HUES48 (cell line): ENCODE data around the gene SCRG1.
A peak's percentile ranks its signal among the peaks of the same experiment; 100 is the strongest.

ENCODE experiments used
- H3K27ac ChIP-seq: one replicate; pipeline ENCODE4 v1.7.0; 2013; ENCODE audit warnings: low read depth, low read length, inconsistent platforms
- H3K27me3 ChIP-seq: 2 replicates; pipeline ENCODE4 v1.6.1; 2013; ENCODE audit warnings: mild to moderate bottlenecking, low read length; ENCODE audit not compliant: control insufficient read depth, insufficient read depth
- H3K36me3 ChIP-seq: 2 replicates; pipeline ENCODE4 v1.6.1; 2013; ENCODE audit warnings: low read length; ENCODE audit not compliant: control insufficient read depth, insufficient read depth
- H3K4me1 ChIP-seq: 2 replicates; pipeline ENCODE4 v1.6.1; 2013; ENCODE audit warnings: mild to moderate bottlenecking, low read length; ENCODE audit not compliant: control insufficient read depth, insufficient read depth
- H3K4me3 ChIP-seq: 2 replicates; pipeline ENCODE4 v1.5.1; 2013; ENCODE audit warnings: mild to moderate bottlenecking, low read depth, low read length
- H3K9ac ChIP-seq: 2 replicates; pipeline ENCODE4 v1.6.1; 2013; ENCODE audit warnings: mild to moderate bottlenecking, low read depth, low read length, moderate library complexity
- H3K9me3 ChIP-seq: 2 replicates; pipeline ENCODE4 v1.6.1; 2013; ENCODE audit warnings: low read length; ENCODE audit not compliant: control insufficient read depth, insufficient read depth

Gene SCRG1

DNA sequence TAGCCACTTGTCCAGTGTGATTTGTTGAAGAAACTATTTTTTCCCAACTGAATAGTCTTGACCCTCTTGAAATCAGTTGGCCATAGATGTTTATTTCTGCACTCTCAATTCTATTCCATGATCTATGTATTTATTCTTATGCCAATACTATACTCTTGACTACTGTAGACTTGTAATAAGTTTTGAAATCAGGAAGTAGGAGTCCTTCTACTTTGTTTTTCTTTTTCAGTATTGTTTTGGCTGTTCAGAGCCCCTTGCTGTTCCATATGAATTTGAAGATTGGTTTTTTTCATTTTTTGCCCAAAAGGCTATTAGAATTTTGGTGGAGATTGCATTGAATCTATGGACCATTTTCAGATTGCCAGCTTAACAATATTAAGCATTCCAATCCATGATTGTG is 17.9 kb downstream of the SCRG1 start:
- no peaks in the 10 kb centered on the region for H3K9me3 ChIP-seq
- H3K4me3 ChIP-seq = no peak overlapping the region
- H3K9ac ChIP-seq = no peak overlapping the region
- H3K4me1 ChIP-seq = peaks cover 22% of the 10 kb centered on the region; the same call in 1 of the 2 replicates
- 0 out of 2 replicates have a peak, but pooled peaks cover 3% of the 10 kb centered on the region for H3K36me3 ChIP-seq
- H3K27me3 ChIP-seq = no peaks in the 10 kb centered on the region
- no peak overlapping the region for H3K27ac ChIP-seq

DNA sequence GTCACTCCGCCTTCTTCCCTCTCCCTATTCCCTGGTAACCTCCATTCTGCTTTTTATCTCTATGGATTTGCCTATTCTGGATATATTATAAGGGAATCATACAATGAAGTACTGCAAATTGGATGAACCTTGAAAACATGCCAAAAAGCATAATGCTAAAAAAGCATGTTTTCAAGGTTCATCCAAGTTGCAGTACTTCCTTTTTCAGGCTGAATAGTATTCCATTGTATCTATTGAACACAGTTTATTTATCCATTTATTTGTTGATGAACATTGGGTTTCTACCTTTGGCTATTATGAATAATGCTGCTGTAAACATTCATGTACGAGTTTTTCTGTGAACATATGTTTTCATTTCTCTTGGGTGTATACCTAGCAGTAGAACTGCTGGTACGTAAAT is 19.0 kb downstream of the SCRG1 start:
- peaks cover 3% of the 10 kb centered on the region; the same call in 1 of the 2 replicates for H3K36me3 ChIP-seq
- H3K4me1 ChIP-seq = peaks cover 22% of the 10 kb centered on the region; the same call in 1 of the 2 replicates
- no peak overlapping the region for H3K9ac ChIP-seq
- no peaks in the 10 kb centered on the region for H3K27me3 ChIP-seq
- H3K4me3 ChIP-seq = no peak overlapping the region
- H3K27ac ChIP-seq = no peak overlapping the region
- H3K9me3 ChIP-seq = no peaks in the 10 kb centered on the region

DNA sequence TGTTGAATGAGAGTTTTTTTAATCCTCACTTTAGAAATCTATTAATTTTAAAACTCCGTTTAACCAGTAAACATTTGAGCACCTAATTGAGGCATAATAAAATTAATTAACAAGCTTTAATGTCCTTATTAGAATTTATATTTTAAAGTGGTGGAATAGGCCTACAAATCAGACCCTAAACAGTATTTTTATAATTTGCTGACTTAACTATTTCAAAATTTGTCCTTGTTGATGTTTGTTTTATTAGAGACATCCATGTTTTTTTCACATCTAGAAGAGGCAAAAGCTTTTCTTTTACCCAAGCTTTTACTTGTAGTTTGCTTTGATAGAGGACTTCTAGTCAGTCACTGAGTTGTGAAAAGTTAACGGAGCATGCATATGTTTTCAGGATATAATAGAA is 24.3 kb downstream of the SCRG1 start:
- H3K4me3 ChIP-seq = no peak overlapping the region
- H3K9me3 ChIP-seq = no peaks in the 10 kb centered on the region
- H3K27ac ChIP-seq = no peak overlapping the region
- H3K36me3 ChIP-seq = peaks cover 3% of the 10 kb centered on the region; the same call in 1 of the 2 replicates
- H3K27me3 ChIP-seq = 0 out of 2 replicates have a peak, but pooled peaks cover 2% of the 10 kb centered on the region
- H3K9ac ChIP-seq = no peak overlapping the region
- H3K4me1 ChIP-seq = peaks cover 13% of the 10 kb centered on the region; the same call in 1 of the 2 replicates

DNA sequence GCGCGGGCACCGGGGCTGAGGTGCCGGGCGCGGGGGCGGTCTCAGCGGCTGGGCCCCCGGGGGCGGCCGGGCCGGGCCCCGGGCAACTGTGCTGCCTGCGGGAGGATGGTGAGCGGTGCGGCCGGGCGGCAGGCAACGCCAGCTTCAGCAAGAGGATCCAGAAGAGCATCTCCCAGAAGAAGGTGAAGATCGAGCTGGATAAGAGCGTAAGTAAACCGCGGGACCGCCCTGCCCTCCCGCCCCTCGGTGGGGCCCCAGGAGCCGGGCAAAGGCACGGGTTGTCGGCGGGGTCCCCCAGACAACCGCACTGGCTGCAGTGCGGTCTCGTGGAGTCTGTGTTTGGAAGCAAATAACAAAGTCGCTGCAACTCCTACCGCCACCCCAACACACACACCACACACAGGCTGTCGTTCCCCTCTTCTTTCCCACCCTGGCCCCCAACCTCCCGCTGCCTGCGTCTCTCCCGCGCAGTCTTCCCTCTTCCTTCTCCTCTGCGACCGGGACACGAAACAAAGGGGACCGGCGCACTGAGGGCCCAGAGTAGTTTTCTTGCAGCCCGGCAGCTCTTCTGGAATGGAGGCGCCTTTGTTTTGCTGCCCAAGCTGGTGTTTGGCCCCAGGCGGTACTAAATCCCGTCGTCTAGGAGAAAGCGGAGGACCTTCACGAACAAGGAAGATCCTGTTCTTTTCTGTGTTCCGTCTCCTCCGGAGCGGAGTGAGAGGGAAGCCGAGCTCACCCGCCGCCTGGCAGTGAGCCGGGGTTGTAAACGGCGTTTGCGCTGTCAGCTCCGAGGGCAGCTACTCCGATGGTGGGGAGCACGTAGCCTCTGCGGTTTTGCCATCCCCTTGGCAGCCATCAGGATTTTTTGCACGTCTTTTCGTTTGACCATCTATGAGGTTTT is 27.4 kb downstream of the SCRG1 start:
- Histone ChIP-seq H3K4me1 (peaks cover 7% of the 10 kb centered on the region), H3K27ac (peak overlapping the region; percentile 71), H3K9me3 (no peaks in the 10 kb centered on the region), H3K36me3 (no peaks in the 10 kb centered on the region; the same call in 1 of the 2 replicates), H3K27me3 (0 out of 2 replicates have a peak, but pooled peaks cover 2% of the 10 kb centered on the region), H3K4me3 (peak overlapping the region; percentile 94), H3K9ac (peak overlapping the region; percentile 38; the same call in 1 of the 2 replicates)

DNA sequence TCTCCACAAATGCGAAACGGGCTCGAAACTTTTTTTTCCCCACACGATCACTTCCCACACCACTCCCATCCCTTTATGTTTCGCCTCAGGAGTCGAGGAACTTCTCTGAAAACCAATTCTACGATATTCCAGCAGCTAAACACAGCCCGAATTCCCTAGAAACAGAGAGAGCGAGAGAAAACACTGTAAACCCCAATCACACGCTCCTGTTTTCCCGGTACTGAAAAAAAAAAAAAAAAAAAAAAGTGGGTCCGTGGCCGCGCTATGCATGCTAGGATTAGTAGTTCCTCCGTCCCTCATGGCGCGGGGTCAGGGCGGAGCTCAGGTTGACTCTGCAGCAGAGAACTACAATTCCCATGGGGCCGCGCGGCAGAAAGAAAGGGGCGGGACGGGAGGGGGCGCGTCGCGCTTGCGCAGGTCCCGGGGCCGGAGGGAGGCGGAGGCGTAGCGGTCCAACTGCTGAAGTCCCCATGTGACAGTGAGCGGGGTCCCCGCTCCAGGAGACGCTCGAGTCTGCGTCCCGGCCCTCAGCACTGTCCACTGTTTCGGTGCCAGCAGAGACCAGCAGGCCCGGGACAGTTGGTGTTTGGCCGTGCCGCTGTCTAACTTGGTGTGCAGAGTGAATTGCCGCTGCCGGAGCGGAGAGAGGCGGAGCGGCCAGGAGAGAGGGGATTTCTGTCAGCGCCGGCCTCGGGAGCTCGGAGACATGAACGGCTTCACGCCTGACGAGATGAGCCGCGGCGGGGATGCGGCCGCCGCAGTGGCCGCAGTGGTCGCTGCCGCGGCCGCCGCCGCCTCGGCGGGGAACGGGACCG is 28.2 kb downstream of the SCRG1 start, which contains the start of gene SAP30:
Gene SAP30, plus strand, starts transcription at position 478 of the 815 bp plus-strand sequence. Its CDS starts 229 bp downstream, at position 707.
- Histone ChIP-seq H3K36me3 (no peaks in the 10 kb centered on the region; the same call in 1 of the 2 replicates), H3K27me3 (0 out of 2 replicates have a peak, but pooled peaks cover 2% of the 10 kb centered on the region), H3K4me3 (peak within 1 kb of the TSS; percentile 94), H3K9ac (peak within 1 kb of the TSS; percentile 38), H3K27ac (peak within 1 kb of the TSS; percentile 71), H3K4me1 (peaks cover 7% of the 10 kb centered on the region), H3K9me3 (no peaks in the 10 kb centered on the region)

DNA sequence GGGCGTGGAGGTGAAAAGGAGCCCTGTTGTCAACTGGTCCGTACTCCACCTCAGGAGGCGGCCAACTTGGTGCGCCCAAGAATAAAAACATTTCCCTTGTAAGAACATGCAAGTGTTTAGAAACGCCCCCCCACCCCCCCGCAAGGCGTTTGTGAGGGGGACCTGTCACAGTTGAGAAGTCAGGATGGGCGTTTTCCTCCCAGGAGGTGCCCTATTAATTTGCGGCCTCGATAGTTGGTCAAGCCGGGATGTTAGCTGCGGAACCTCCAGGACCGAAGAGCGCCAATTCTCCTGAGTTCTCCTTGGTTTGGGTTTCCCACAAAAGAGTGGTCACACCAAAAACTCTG is 28.8 kb downstream of the SCRG1 start:
- Histone ChIP-seq H3K27ac (peak overlapping the region; percentile 63), H3K36me3 (no peaks in the 10 kb centered on the region; the same call in 1 of the 2 replicates), H3K9me3 (no peaks in the 10 kb centered on the region)

DNA sequence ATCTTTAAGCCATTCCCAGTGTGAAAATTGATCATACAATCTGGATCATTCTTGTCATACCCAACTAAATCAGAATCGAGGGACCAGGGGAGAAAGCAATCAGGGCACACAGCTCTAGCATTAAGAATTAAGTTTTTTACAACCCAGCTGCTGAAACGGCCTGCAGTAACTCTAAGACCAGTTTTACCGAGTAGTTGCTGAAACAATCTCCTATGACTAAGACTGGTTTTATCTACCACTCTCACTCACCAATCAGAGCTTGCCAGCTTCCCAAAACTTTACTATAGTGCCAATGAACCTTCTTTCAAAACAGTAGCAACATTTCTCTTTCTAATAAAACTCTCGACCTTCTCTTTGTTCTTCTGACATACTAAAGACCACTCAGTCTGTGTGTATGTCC is 31.0 kb downstream of the SCRG1 start:
- no peak overlapping the region for H3K9ac ChIP-seq
- 0 out of 2 replicates have a peak, but pooled peaks cover under 1% of the 10 kb centered on the region for H3K27me3 ChIP-seq
- H3K27ac ChIP-seq = no peak overlapping the region
- no peak overlapping the region for H3K4me3 ChIP-seq
- H3K36me3 ChIP-seq = no peaks in the 10 kb centered on the region
- H3K9me3 ChIP-seq = no peaks in the 10 kb centered on the region
- peaks cover 7% of the 10 kb centered on the region for H3K4me1 ChIP-seq

More for the DNA sequence above, 28.8 kb downstream of the SCRG1 start:
- 0 out of 2 replicates have a peak, but pooled peaks cover 2% of the 10 kb centered on the region for H3K27me3 ChIP-seq
- peak overlapping the region; percentile 7; the same call in 1 of the 2 replicates for H3K9ac ChIP-seq
- peaks cover 7% of the 10 kb centered on the region for H3K4me1 ChIP-seq
- H3K4me3 ChIP-seq = peak overlapping the region; percentile 94

DNA sequence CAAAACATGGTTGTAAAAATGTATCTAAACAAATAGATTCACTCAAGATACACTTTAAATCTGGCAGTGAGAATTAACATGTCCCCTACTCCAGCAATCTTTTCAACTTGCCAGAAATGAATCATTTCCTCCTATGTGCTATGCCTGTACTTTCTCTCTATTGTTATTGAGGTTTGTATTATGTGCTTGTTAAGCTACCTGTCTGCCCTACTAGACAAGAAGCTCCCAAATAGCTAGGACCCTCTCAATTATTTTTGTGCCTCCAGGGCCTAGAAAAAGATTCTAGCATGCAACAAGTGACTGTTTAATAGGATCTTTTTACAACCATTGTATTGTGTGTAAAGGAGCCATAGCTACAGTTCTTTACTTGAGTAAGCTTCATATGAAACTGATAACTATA is 31.6 kb downstream of the SCRG1 start:
- H3K4me3 ChIP-seq = no peak overlapping the region
- H3K9me3 ChIP-seq = no peaks in the 10 kb centered on the region
- peaks cover 3% of the 10 kb centered on the region for H3K4me1 ChIP-seq
- no peaks in the 10 kb centered on the region for H3K27me3 ChIP-seq
- H3K9ac ChIP-seq = no peak overlapping the region
- H3K36me3 ChIP-seq = no peaks in the 10 kb centered on the region
- no peak overlapping the region for H3K27ac ChIP-seq

DNA sequence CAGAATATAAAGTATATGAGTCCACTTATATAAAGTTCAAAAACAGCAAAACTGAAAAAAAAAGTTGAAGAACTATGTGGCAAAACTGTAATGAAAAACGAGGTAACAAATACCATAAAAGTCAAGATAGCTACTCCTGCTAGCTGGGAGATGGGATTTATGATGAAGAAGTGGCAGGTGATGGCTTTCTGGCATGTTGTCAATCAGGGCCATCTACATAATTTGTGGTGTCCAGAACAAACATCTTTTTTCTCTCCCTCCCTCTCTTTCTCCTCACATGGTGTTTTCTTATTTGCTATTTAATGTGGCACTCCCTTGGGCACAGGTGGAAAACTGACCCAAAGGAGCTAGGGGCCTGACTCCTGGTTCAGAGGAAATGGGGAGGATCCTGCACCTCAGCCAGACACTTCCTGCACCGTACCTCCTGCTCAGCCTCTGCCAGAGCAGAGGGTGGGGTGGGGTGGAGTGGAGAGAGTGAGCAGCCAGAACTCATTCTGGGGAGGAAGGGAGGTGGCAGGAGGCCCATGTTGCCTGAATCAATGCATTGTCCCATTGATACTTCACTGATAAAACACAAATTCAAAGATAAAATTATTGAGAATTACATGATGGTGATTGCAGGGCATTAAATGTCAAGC is 33.4 kb downstream of the SCRG1 start:
- Histone ChIP-seq H3K27ac (no peak overlapping the region), H3K27me3 (no peaks in the 10 kb centered on the region), H3K4me3 (no peak overlapping the region), H3K9me3 (no peaks in the 10 kb centered on the region), H3K4me1 (peaks cover 2% of the 10 kb centered on the region), H3K36me3 (no peaks in the 10 kb centered on the region), H3K9ac (no peak overlapping the region)

DNA sequence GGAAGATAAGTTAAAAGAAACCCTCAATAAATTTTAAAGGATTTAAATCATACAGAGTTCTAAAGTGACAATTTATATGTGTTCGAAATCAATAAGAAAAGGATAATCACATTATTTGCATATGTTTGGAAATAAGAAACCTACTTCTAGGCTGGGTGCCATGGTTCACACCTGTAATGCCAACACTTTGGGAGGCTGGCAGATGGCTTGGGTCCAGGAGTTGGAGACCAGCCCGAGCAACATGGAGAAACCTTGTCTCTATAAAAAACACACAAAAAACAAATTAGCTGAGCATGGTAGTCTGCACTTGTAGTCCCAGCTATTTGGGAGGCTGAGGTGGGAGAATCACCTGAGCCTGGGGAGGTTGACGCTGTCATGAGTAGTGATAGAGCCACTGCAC is 36.2 kb downstream of the SCRG1 start:
- Histone ChIP-seq H3K36me3 (no peaks in the 10 kb centered on the region), H3K9ac (no peak overlapping the region), H3K4me3 (no peak overlapping the region), H3K9me3 (no peaks in the 10 kb centered on the region), H3K27me3 (no peaks in the 10 kb centered on the region), H3K4me1 (no peaks in the 10 kb centered on the region; the same call in 1 of the 2 replicates), H3K27ac (no peak overlapping the region)
